ENCODE results near the gene ADAM12. TPM values are rescaled to one million over a fixed set of nuclear protein-coding genes. Genes with fewer than 3 reads are reported as not detected.
A peak's percentile ranks its signal among the peaks of the same experiment; 100 is the strongest.

ADAM12 gene
- total RNA-seq, 4 donors from 2014 or later = 0.78 to 10.5 (median 1.2) TPM

GRCh38 chr10:126218778-126219649 lies 169.3 kb downstream of the ADAM12 start:
- no peak for TF ChIP-seq EP300 (IDR thresholded peaks at IDR 0.05)
- TF ChIP-seq POLR2A (IDR thresholded peaks at IDR 0.05) = no peak
- no peak for TF ChIP-seq CTCF (IDR thresholded peaks at IDR 0.05)
- H3K36me3 ChIP-seq = no peaks in the 10 kb centered on the region
- H3K27me3 ChIP-seq = no peaks in the 10 kb centered on the region
- H3K4me3 ChIP-seq = no peak overlapping the region
- H3K9me3 ChIP-seq = no peaks in the 10 kb centered on the region
- 77 to 78% methylated on average over 13 of the region's 13 CpGs for WGBS, 2 donors
- H3K4me1 ChIP-seq = peaks cover 0 to 18% (median 0%) of the 10 kb centered on the region in 4 donors
- H3K27ac ChIP-seq = no peak overlapping the region
- DNase-seq (ENCODE audit: low spot score in 2 of 2) = no peak

DNA sequence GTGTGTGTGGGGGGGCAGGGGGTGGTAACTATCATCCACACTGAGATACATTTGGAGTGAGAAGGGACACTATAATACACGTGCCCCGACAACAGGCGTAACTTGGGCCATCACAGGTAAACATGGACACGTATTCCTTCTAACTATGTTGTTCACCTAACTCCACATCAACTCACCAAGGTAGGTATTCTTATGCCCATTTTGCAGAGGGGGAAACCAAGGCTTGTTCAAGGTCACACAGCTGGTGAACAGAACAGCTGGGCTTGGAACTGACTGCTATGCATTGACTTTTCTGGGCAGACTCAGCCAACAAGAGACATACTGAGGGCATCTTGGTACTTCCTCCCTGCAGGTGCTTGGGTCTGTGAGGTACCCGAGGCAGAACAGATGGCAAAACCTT lies 170.1 kb downstream of the ADAM12 start:
- 94 to 95% methylated on average over 5 of the region's 5 CpGs for WGBS, 2 donors
- TF ChIP-seq CTCF (IDR thresholded peaks at IDR 0.05) = no peak
- no peak for TF ChIP-seq POLR2A (IDR thresholded peaks at IDR 0.05)
- TF ChIP-seq EP300 (IDR thresholded peaks at IDR 0.05) = no peak
- H3K4me3 ChIP-seq = no peak overlapping the region
- no peak for DNase-seq (ENCODE audit: low spot score in 2 of 2)
- H3K36me3 ChIP-seq = no peaks in the 10 kb centered on the region
- no peaks in the 10 kb centered on the region for H3K27me3 ChIP-seq
- peaks cover 0 to 18% (median 0%) of the 10 kb centered on the region in 4 donors for H3K4me1 ChIP-seq
- no peak overlapping the region for H3K27ac ChIP-seq
- no peaks in the 10 kb centered on the region for H3K9me3 ChIP-seq

DNA sequence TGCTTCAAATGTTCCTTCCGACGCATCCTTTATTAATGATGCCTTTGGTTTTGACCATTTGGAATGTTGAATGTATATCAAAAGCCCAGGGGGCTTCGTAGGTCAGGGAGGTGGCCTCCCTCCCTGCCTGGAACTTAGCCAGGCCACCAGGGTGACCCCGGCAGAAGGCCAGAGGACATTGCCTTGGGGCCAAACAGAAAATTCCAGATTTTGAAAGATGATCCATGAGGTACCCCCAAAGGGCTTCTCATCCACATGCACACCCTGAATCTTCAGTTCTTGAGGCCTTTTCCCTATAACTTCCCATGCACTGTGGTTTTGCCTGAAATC lies 171.7 kb downstream of the ADAM12 start:
- no peaks in the 10 kb centered on the region for H3K9me3 ChIP-seq
- no peak overlapping the region for H3K4me3 ChIP-seq
- H3K27ac ChIP-seq = peak overlapping the region in 1 of 4 donors; percentile 11
- DNase-seq (ENCODE audit: low spot score in 2 of 2) = no peak
- peaks cover 0 to 12% (median 0%) of the 10 kb centered on the region in 4 donors for H3K4me1 ChIP-seq
- H3K27me3 ChIP-seq = no peaks in the 10 kb centered on the region
- H3K36me3 ChIP-seq = no peaks in the 10 kb centered on the region
- no peak for TF ChIP-seq CTCF (IDR thresholded peaks at IDR 0.05)
- no peak for TF ChIP-seq POLR2A (IDR thresholded peaks at IDR 0.05)
- 42 to 57% methylated on average over 4 of the region's 4 CpGs for WGBS, 2 donors

- peaks cover 0 to 12% (median 0%) of the 10 kb centered on the region in 4 donors for H3K4me1 ChIP-seq
- DNase-seq (ENCODE audit: low spot score in 2 of 2) = no peak
- H3K27me3 ChIP-seq = no peaks in the 10 kb centered on the region
- no peak for TF ChIP-seq EP300 (IDR thresholded peaks at IDR 0.05)
- TF ChIP-seq POLR2A (IDR thresholded peaks at IDR 0.05) = no peak
- TF ChIP-seq CTCF (IDR thresholded peaks at IDR 0.05) = no peak
- H3K27ac ChIP-seq = peak overlapping the region in 1 of 4 donors; percentile 33
- WGBS, 2 donors = 41% methylated on average over 11 of the region's 11 CpGs
- no peak overlapping the region for H3K4me3 ChIP-seq
- H3K9me3 ChIP-seq = no peaks in the 10 kb centered on the region
- H3K36me3 ChIP-seq = no peaks in the 10 kb centered on the region
Observed at GRCh38 chr10:126215746-126216631, 172.3 kb downstream of the ADAM12 start.

DNA sequence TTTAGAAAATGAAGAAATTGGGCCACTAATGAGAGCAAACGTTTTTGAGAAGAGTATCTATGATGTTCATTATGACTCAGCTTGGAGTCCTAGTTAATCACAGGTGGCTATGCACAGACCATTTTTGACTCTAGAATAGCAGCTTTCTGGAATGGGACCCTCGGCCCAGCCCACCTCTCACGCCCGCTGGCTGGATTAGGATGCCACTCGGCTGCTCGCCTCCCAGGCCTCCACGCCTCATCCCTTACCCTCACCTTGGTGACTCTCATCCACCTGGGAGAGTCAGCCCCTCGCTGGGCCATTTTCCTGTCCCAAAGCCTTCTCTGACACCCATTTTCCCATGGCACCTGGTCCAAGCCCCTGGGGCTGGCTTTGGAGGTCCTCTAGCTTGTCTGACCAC lies 173.6 kb downstream of the ADAM12 start:
- no peak overlapping the region for H3K4me3 ChIP-seq
- no peaks in the 10 kb centered on the region for H3K9me3 ChIP-seq
- TF ChIP-seq EP300 (IDR thresholded peaks at IDR 0.05) (no peak), CTCF (IDR thresholded peaks at IDR 0.05) (no peak), POLR2A (IDR thresholded peaks at IDR 0.05) (no peak)
- no peak for DNase-seq (ENCODE audit: low spot score in 2 of 2)
- H3K27ac ChIP-seq = no peak overlapping the region
- WGBS, 2 donors = 89 to 95% methylated on average over 8 of the region's 8 CpGs
- H3K27me3 ChIP-seq = no peaks in the 10 kb centered on the region
- no peaks in the 10 kb centered on the region for H3K36me3 ChIP-seq
- peaks cover 0 to 12% (median 0%) of the 10 kb centered on the region in 4 donors for H3K4me1 ChIP-seq
